Stimulated activated CD8-positive, alpha-beta memory T cell treated with anti-CD3 and anti-CD28 coated beads, Interleukin-2, amount 100 ng/mL, for 48 hours (primary cell): ENCODE measurements around the gene SFSWAP.
A peak's percentile ranks its signal among the peaks of the same experiment; 100 is the strongest.
"Not testable (repeated sequence)": the region's sequence is repeated elsewhere in the genome, so short reads cannot be mapped to it uniquely, and the experiment has no call there.

Source experiments
- DNase-seq, 2 donors: peaks; one replicate each; pipeline ENCODE4 v3.0.0-alpha.2; 2020; ENCODE audit warnings: low read depth in 2 of 2

SFSWAP gene

GRCh38 chr12:131710464-131711457, at the start of gene SFSWAP:
Gene SFSWAP (plus strand): TSS chr12:131711090. CDS start chr12:131711230, 140 bp downstream.
- DNase-seq: peak; percentile 63 to 68

GRCh38 chr12:131661170-131661985, 49.5 kb upstream of the SFSWAP start:
- not testable (repeated sequence) for DNase-seq

- not testable (repeated sequence) for DNase-seq
Observed at GRCh38 chr12:131661986-131662288, 49.0 kb upstream of the SFSWAP start.

- not testable (repeated sequence) for DNase-seq
Observed at GRCh38 chr12:131662346-131662745, 48.5 kb upstream of the SFSWAP start.

GRCh38 chr12:131665666-131666065, 45.2 kb upstream of the SFSWAP start:
- DNase-seq: not testable (repeated sequence)

- DNase-seq: not testable (repeated sequence)
Observed at GRCh38 chr12:131666486-131666885, 44.4 kb upstream of the SFSWAP start.

- DNase-seq: not testable (repeated sequence)
Observed at GRCh38 chr12:131666978-131667601, 43.8 kb upstream of the SFSWAP start.

GRCh38 chr12:131671276-131671675, 39.6 kb upstream of the SFSWAP start:
- DNase-seq: no peak

GRCh38 chr12:131671871-131672270, 39.0 kb upstream of the SFSWAP start:
- no peak for DNase-seq

- no peak for DNase-seq
Observed at GRCh38 chr12:131672311-131672940, 38.5 kb upstream of the SFSWAP start.

GRCh38 chr12:131672941-131673887, 37.7 kb upstream of the SFSWAP start:
- no peak for DNase-seq

- DNase-seq: no peak
Observed at GRCh38 chr12:131673888-131674257, 37.0 kb upstream of the SFSWAP start.

GRCh38 chr12:131674373-131674772, 36.5 kb upstream of the SFSWAP start:
- DNase-seq: no peak

- no peak for DNase-seq
Observed at GRCh38 chr12:131675126-131676080, 35.5 kb upstream of the SFSWAP start.

GRCh38 chr12:131676544-131676943, 34.3 kb upstream of the SFSWAP start:
- no peak for DNase-seq

GRCh38 chr12:131677067-131677466, 33.8 kb upstream of the SFSWAP start:
- DNase-seq: not testable (repeated sequence)

GRCh38 chr12:131677699-131678098, 33.2 kb upstream of the SFSWAP start:
- DNase-seq: no peak

GRCh38 chr12:131678389-131679181, 32.3 kb upstream of the SFSWAP start:
- not testable (repeated sequence) for DNase-seq
